ENCODE results near the gene BTNL9.

The BTNL9 gene

DNA sequence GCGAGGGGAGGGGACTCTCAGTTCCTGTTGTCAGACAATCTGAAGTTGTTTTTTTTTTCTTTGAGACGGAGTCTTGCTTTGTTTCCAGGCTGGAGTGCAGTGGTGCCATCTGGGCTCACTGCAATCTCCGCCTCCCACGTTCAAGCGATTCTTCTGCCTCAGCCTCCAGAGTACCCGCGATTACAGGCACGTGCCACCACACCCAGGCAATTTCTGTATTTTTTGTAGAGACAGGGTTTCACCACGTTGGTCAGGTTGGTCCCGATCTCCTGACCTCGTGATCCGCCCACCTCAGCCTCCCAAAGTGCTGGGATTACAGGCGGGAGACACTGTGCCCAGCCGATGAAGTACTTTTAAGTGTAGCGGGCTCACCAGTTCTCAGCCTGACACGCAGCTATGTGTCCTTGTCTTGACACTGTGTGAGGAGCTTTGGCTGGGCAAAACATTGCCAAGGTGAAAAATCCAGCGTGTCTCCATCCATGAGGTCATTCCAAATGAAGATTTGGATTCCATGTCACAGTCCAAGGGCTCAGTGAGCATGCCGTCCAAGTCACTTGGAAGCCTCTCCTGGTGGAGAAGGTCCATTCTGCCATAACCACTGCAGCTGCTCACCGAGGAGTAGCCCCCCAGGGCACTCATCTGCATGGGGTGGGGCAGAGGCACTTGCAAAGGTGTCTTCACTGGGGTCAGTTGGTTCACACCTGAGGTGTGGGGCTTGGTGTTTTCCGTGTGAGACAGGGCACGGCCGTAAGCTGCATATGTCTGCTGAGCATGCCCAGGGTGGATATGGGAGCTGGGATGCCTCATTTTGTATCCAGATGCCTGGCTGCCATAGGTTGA is 58.9 kb downstream of the BTNL9 start:
- no peak for TF ChIP-seq TAF1 (IDR thresholded peaks at IDR 0.05; ENCODE audit: borderline replicate concordance, insufficient read depth, low read length)
- no peak for TF ChIP-seq POLR2AphosphoS5 (IDR thresholded peaks at IDR 0.05; ENCODE audit: low read depth, low read length)
- no peak for TF ChIP-seq SIN3A (IDR thresholded peaks at IDR 0.05; ENCODE audit: borderline replicate concordance, insufficient read depth, low read length)
- no peak for TF ChIP-seq REST (IDR thresholded peaks at IDR 0.05; ENCODE audit: insufficient read depth in 1 of 2, low read depth in 2 of 2, low read length in 2 of 2)
- TF ChIP-seq FOXP2 (optimal IDR thresholded peaks at IDR 0.05; ENCODE audit: borderline replicate concordance, extremely low read depth, extremely low read length, insufficient read depth): no peak

GRCh38 chr5:181099602-181100086 is 59.6 kb downstream of the BTNL9 start:
- no peak for TF ChIP-seq TAF1 (IDR thresholded peaks at IDR 0.05; ENCODE audit: borderline replicate concordance, insufficient read depth, low read length)
- TF ChIP-seq FOXP2 (optimal IDR thresholded peaks at IDR 0.05; ENCODE audit: borderline replicate concordance, extremely low read depth, extremely low read length, insufficient read depth): no peak
- no peak for TF ChIP-seq POLR2AphosphoS5 (IDR thresholded peaks at IDR 0.05; ENCODE audit: low read depth, low read length)
- TF ChIP-seq SIN3A (IDR thresholded peaks at IDR 0.05; ENCODE audit: borderline replicate concordance, insufficient read depth, low read length): no peak
- TF ChIP-seq REST (IDR thresholded peaks at IDR 0.05; ENCODE audit: insufficient read depth in 1 of 2, low read depth in 2 of 2, low read length in 2 of 2): no peak

GRCh38 chr5:181100121-181100875 is 60.2 kb downstream of the BTNL9 start:
- no peak for TF ChIP-seq POLR2AphosphoS5 (IDR thresholded peaks at IDR 0.05; ENCODE audit: low read depth, low read length)
- TF ChIP-seq TAF1 (IDR thresholded peaks at IDR 0.05; ENCODE audit: borderline replicate concordance, insufficient read depth, low read length): no peak
- TF ChIP-seq FOXP2 (optimal IDR thresholded peaks at IDR 0.05; ENCODE audit: borderline replicate concordance, extremely low read depth, extremely low read length, insufficient read depth): no peak
- TF ChIP-seq REST (IDR thresholded peaks at IDR 0.05; ENCODE audit: insufficient read depth in 1 of 2, low read depth in 2 of 2, low read length in 2 of 2): no peak
- TF ChIP-seq SIN3A (IDR thresholded peaks at IDR 0.05; ENCODE audit: borderline replicate concordance, insufficient read depth, low read length): no peak

GRCh38 chr5:181105391-181106025 is 65.4 kb downstream of the BTNL9 start:
- TF ChIP-seq POLR2AphosphoS5 (IDR thresholded peaks at IDR 0.05; ENCODE audit: low read depth, low read length) (no peak), TAF1 (IDR thresholded peaks at IDR 0.05; ENCODE audit: borderline replicate concordance, insufficient read depth, low read length) (no peak)

DNA sequence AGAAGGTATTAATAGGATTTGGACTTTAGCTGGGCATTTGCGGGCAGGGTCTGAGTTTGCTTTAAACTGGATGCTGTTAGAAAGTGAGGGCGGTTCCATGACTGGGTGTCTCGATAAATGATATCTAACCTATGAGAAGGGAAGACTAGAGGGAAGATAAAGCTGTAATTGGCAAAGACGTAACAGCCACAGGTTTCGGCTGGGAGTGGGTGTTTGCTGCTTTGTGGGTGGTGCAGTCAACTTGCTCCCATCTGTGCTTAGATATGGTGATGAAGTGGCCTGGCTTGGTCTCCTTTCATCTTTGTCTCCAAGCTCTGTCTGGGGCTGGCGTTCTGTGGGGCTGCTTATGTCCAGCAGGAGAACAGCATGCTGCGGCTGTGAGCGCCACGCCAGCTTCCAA is 67.6 kb downstream of the BTNL9 start:
- TF ChIP-seq SIN3A (IDR thresholded peaks at IDR 0.05; ENCODE audit: borderline replicate concordance, insufficient read depth, low read length): no peak
- TF ChIP-seq FOXP2 (optimal IDR thresholded peaks at IDR 0.05; ENCODE audit: borderline replicate concordance, extremely low read depth, extremely low read length, insufficient read depth): no peak
- no peak for TF ChIP-seq TAF1 (IDR thresholded peaks at IDR 0.05; ENCODE audit: borderline replicate concordance, insufficient read depth, low read length)
- TF ChIP-seq POLR2AphosphoS5 (IDR thresholded peaks at IDR 0.05; ENCODE audit: low read depth, low read length): no peak
